ENCODE measurements around the gene NSFL1C.

The NSFL1C gene

DNA sequence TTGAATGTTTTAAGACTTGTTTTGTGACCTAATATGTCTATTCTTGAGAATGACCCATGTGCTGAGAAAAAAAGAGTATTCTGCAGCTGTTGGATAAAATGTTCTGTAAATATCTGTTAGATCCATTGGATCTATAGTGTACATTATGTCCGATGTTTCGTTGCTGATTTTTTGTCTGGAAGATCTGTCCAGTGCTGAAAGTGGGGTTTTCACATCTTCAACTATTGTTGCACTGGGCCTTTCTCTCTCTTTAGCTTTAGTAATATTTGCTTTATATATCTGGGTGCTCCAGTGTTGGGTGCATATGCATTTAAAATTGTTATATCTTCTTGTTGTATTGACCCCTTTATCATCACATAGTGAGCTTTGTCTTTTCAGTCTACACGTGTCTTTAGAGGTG lies 30.3 kb upstream of the NSFL1C start:
- TF ChIP-seq FOXM1 (IDR thresholded peaks at IDR 0.05; ENCODE audit: borderline replicate concordance, low read depth) = no peak
- TF ChIP-seq, protein P1, sequence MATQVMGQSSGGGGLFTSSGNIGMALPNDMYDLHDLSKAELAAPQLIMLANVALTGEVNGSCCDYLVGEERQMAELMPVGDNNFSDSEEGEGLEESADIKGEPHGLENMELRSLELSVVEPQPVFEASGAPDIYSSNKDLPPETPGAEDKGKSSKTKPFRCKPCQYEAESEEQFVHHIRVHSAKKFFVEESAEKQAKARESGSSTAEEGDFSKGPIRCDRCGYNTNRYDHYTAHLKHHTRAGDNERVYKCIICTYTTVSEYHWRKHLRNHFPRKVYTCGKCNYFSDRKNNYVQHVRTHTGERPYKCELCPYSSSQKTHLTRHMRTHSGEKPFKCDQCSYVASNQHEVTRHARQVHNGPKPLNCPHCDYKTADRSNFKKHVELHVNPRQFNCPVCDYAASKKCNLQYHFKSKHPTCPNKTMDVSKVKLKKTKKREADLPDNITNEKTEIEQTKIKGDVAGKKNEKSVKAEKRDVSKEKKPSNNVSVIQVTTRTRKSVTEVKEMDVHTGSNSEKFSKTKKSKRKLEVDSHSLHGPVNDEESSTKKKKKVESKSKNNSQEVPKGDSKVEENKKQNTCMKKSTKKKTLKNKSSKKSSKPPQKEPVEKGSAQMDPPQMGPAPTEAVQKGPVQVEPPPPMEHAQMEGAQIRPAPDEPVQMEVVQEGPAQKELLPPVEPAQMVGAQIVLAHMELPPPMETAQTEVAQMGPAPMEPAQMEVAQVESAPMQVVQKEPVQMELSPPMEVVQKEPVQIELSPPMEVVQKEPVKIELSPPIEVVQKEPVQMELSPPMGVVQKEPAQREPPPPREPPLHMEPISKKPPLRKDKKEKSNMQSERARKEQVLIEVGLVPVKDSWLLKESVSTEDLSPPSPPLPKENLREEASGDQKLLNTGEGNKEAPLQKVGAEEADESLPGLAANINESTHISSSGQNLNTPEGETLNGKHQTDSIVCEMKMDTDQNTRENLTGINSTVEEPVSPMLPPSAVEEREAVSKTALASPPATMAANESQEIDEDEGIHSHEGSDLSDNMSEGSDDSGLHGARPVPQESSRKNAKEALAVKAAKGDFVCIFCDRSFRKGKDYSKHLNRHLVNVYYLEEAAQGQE (IDR thresholded peaks at IDR 0.05; ENCODE audit: low read depth) = peak; percentile 76

DNA sequence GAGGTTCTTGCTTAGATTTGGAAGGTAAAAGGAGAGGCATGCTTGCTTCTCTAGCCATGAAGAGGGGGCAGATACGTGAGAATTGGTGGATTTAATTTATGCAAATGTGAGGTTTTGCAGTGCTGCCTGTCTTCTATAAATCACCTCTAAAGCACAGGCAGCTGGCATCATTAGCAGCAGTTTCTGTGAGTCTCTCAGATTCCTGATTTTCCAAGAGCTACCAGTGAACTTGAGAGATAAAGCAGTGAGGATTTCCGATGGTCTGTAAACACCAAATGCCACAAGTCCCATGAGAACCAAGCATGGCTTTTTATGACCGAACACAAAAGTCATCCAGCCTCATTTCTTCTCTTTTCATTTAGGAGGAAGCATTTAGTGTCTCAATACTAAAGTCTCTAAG lies 27.8 kb upstream of the NSFL1C start:
- TF ChIP-seq, protein P2, sequence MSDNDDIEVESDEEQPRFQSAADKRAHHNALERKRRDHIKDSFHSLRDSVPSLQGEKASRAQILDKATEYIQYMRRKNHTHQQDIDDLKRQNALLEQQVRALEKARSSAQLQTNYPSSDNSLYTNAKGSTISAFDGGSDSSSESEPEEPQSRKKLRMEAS (IDR thresholded peaks at IDR 0.05) = no peak
- TF ChIP-seq CEBPB (IDR thresholded peaks at IDR 0.05) = no peak
- TF ChIP-seq ZBTB7A (IDR thresholded peaks at IDR 0.05; ENCODE audit: low read depth) = no peak
- TF ChIP-seq, protein P1 (IDR thresholded peaks at IDR 0.05; ENCODE audit: low read depth) = no peak
- TF ChIP-seq RAD21 (IDR thresholded peaks at IDR 0.05; ENCODE audit: low read depth) = no peak
- no peak for TF ChIP-seq CREB1 (IDR thresholded peaks at IDR 0.05; ENCODE audit: low read depth)

DNA sequence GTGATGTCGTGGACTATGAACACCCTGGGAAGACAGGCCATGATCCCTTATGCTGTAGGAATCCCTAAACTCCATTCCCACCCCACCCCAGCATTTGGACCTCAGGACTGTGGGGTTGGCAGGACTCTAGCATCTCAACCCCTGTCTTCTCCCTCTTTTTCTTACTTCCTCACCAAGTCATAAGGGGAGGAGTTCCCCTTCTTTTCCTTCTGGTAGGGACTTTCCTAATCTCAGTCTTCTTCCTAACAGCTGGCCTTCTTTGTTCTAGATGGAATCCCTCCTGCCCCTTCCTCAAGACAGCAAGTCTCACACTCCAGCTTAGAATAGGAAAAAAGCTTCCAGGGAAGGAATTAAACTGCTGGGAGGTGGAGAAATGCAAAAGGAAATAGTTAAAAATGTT lies 26.9 kb upstream of the NSFL1C start:
- TF ChIP-seq NFIC (IDR thresholded peaks at IDR 0.05) = no peak
- TF ChIP-seq CREB1 (IDR thresholded peaks at IDR 0.05; ENCODE audit: low read depth) = no peak
- TF ChIP-seq EGR1 (IDR thresholded peaks at IDR 0.05) = no peak
- no peak for TF ChIP-seq ZBTB7A (IDR thresholded peaks at IDR 0.05; ENCODE audit: low read depth)
- TF ChIP-seq, protein P1 (IDR thresholded peaks at IDR 0.05; ENCODE audit: low read depth) = no peak
- no peak for TF ChIP-seq YY1 (IDR thresholded peaks at IDR 0.05; ENCODE audit: low read depth)
- TF ChIP-seq, protein P2 (IDR thresholded peaks at IDR 0.05) = no peak
- TF ChIP-seq CEBPB (IDR thresholded peaks at IDR 0.05) = no peak
- no peak for TF ChIP-seq RAD21 (IDR thresholded peaks at IDR 0.05; ENCODE audit: low read depth)
- TF ChIP-seq TAF1 (IDR thresholded peaks at IDR 0.05; ENCODE audit: low read depth) = no peak
- TF ChIP-seq EP300 (IDR thresholded peaks at IDR 0.05; ENCODE audit: borderline replicate concordance) = no peak
- TF ChIP-seq TEAD4 (IDR thresholded peaks at IDR 0.05) = no peak
- no peak for TF ChIP-seq TCF12 (IDR thresholded peaks at IDR 0.05; ENCODE audit: low read depth)
- TF ChIP-seq FOXM1 (IDR thresholded peaks at IDR 0.05; ENCODE audit: borderline replicate concordance, low read depth) = no peak
- TF ChIP-seq, protein P3, sequence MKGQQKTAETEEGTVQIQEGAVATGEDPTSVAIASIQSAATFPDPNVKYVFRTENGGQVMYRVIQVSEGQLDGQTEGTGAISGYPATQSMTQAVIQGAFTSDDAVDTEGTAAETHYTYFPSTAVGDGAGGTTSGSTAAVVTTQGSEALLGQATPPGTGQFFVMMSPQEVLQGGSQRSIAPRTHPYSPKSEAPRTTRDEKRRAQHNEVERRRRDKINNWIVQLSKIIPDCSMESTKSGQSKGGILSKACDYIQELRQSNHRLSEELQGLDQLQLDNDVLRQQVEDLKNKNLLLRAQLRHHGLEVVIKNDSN (IDR thresholded peaks at IDR 0.05) = no peak

DNA sequence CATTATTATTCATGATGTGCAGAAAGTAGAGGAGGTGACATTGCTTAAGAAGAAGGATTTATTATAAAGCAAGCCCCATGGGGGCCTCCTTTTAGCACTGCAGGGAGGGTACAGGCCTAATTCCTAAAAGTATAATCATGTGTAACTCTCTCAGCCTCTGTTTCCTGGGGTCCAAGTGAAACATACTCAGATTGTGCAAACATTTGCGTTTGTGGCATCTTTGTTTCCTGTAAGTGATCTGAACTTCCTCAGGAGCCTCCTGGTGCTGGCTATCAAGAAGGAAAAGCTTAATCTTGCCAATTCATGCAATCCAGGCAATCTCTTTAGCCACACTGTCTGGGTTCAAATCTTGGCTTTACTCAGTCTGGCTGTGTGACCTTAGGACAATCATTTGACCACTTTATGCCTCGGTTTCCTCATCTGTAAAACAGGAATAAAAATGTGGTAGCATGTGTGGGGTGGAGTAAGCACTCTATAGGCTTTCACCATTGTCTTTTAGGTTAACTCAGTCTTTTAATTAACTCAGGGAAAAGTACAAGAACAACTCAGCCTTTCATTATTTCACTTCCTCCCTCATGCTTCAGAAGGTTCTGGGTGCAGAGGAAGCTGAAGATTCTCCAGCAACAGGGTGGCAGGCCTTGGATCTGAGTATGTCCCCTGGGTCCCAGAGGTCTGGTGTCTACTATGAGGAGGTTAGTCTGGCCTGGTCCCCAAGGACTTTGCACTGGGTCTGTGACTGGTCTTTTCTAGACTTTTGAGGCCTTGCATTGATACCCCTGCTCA lies 25.4 kb upstream of the NSFL1C start:
- TF ChIP-seq TCF12 (IDR thresholded peaks at IDR 0.05; ENCODE audit: low read depth) = no peak
- TF ChIP-seq ZBTB7A (IDR thresholded peaks at IDR 0.05; ENCODE audit: low read depth) = no peak
- TF ChIP-seq FOXM1 (IDR thresholded peaks at IDR 0.05; ENCODE audit: borderline replicate concordance, low read depth) = no peak
- no peak for TF ChIP-seq EGR1 (IDR thresholded peaks at IDR 0.05)
- TF ChIP-seq, protein P3 (IDR thresholded peaks at IDR 0.05) = no peak
- TF ChIP-seq TEAD4 (IDR thresholded peaks at IDR 0.05) = no peak
- no peak for TF ChIP-seq CEBPB (IDR thresholded peaks at IDR 0.05)
- no peak for TF ChIP-seq EP300 (IDR thresholded peaks at IDR 0.05; ENCODE audit: borderline replicate concordance)
